Astrocyte (in vitro differentiated cells and primary cell): ENCODE data around the gene CCDC107.

Source experiments
- EZH2 ChIP-seq: IDR thresholded peaks from 2 replicates; pipeline ENCODE4 v1.6.1; 2012; ENCODE audit warnings: mild to moderate bottlenecking, low read length, inconsistent platforms; ENCODE audit not compliant: insufficient read depth
- TF ChIP-seq, protein P1 (sequence below): IDR thresholded peaks from 2 replicates; pipeline ENCODE4 v1.5.1; 2011; ENCODE audit warnings: low read depth, mild to moderate bottlenecking, inconsistent platforms, low read length, moderate library complexity; ENCODE audit not compliant: insufficient read depth

DNA sequence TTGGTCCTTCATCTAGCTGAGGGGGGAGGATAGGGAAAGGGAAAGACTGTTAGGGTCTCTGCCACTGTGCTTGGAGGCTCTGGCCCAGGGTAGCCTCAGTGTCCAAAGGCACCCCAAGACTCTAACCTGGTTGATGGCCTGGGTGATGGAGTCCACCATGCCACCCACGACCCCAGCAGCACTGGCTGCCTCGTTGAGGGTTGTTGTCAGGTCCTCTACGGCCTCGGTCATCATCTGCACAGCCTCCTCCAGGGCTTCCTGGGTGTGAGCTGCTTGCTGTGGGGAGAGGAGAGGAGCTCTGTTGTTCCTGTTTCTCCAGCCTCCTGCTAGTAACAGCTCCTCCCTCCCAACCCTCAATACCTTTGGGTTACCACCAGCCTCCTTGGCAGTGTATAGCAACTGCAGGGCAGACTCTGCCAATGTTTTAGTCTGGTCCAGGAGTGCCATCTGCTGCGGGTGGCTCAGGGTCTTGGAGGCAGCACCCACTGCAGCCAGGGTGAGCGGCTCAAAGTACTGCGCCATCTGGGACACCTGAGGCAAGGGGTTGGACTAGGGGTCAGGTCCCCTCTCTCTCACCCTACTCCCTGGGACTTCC lies 47.8 kb downstream of the CCDC107 start:
- TF ChIP-seq, protein P1, sequence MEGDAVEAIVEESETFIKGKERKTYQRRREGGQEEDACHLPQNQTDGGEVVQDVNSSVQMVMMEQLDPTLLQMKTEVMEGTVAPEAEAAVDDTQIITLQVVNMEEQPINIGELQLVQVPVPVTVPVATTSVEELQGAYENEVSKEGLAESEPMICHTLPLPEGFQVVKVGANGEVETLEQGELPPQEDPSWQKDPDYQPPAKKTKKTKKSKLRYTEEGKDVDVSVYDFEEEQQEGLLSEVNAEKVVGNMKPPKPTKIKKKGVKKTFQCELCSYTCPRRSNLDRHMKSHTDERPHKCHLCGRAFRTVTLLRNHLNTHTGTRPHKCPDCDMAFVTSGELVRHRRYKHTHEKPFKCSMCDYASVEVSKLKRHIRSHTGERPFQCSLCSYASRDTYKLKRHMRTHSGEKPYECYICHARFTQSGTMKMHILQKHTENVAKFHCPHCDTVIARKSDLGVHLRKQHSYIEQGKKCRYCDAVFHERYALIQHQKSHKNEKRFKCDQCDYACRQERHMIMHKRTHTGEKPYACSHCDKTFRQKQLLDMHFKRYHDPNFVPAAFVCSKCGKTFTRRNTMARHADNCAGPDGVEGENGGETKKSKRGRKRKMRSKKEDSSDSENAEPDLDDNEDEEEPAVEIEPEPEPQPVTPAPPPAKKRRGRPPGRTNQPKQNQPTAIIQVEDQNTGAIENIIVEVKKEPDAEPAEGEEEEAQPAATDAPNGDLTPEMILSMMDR = no peak
- TF ChIP-seq EZH2 = no peak
